Calu3 (cell line): ENCODE data around the gene SLC26A8. TPM values are rescaled to one million over a fixed set of nuclear protein-coding genes. Genes with fewer than 3 reads are reported as not detected.

Source experiments
- BruUV-seq: library from RNA; stranded (reverse); fragments of 400-500 nt; replicated peaks from 2 replicates; lab custom pipeline; 2021; lab: Mats Ljungman, UMichigan
- CTCF ChIA-PET: fragments of 300-600 bp; sonication (Branson Sonifier 250); formaldehyde crosslinking; loops from one replicate; lab custom pipeline; 2022; ENCODE audit warnings: antibody characterized with exemption; lab: Charles Lee
- DNase-seq: peaks from one replicate; pipeline ENCODE4 v3.0.0; 2022
- H3K27ac Mint-ChIP-seq: one replicate; pipeline ENCODE4 v1.8.0; 2022; ENCODE audit warnings: mixed read lengths; ENCODE audit not compliant: unreplicated experiment
- H3K27me3 Mint-ChIP-seq: one replicate; pipeline ENCODE4 v1.8.0; 2022; ENCODE audit warnings: mixed read lengths; ENCODE audit not compliant: unreplicated experiment
- H3K36me3 Mint-ChIP-seq: one replicate; pipeline ENCODE4 v1.8.0; 2022; ENCODE audit warnings: mild to moderate bottlenecking, moderate library complexity, mixed read lengths; ENCODE audit not compliant: insufficient read depth, unreplicated experiment
- H3K4me1 Mint-ChIP-seq: one replicate; pipeline ENCODE4 v1.8.0; 2022; ENCODE audit warnings: mild to moderate bottlenecking, low read depth, mixed read lengths; ENCODE audit not compliant: unreplicated experiment
- H3K4me3 Mint-ChIP-seq: one replicate; pipeline ENCODE4 v1.8.0; 2022; ENCODE audit warnings: mild to moderate bottlenecking, low read depth, moderate library complexity, mixed read lengths; ENCODE audit not compliant: unreplicated experiment
- H3K9me3 Mint-ChIP-seq: one replicate; pipeline ENCODE4 v1.8.0; 2022; ENCODE audit warnings: low read depth, mixed read lengths; ENCODE audit not compliant: unreplicated experiment
- intact Hi-C: fragments of 100-400 bp; cut with micrococcal nuclease; formaldehyde crosslinking; loops from one replicate; pipeline ENCODE4 v1.10.0; 2022; ENCODE audit not compliant: unreplicated experiment
- total RNA-seq: library from RNA; stranded (reverse); gene quantifications from 2 replicates; pipeline ENCODE4 v1.2.3, GENCODE V29; 2022
- TF ChIP-seq, protein P1 (sequence below): fragments of 200-600 bp; IDR thresholded peaks from one replicate; pipeline ENCODE4 v1.8.0; 2022; ENCODE audit warnings: antibody characterized with exemption; ENCODE audit not compliant: unreplicated experiment

Gene SLC26A8
- total RNA-seq, 1 experiment from 2014 or later, result not detected

DNA sequence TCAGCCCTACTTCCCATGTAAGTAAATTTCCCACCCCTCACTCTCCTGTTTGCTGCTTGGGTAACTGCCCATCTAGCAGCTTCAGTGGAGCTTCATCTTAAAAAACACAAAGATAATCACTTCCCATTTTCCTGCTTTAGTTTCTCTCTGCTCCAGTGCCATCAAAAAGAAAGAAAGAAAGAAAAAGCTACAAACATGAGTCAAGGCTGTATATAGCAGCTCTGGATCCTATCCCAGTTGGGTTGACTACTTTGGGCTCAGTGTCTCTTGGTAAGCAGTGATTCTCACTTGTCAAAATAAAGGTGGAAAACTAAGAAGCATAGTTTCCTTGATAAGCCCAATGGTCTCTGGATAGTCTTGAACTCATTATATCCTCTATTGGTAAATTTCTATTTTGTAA, 54.8 kb downstream of the SLC26A8 start:
- BruUV-seq, result no TSS peak
- intact Hi-C loops, result loop anchor here (5.0 kb wide), 1 partner anchor 128 kb away; no protein-coding TSS in a partner anchor

GRCh38 chr6:35968821-35969220, 55.6 kb downstream of the SLC26A8 start:
- H3K27me3 Mint-ChIP-seq, result no peaks in the 10 kb centered on the region
- CTCF ChIA-PET, result no interaction called here
- H3K27ac Mint-ChIP-seq, result no peak overlapping the region
- DNase-seq, result no peak
- intact Hi-C loops, result no loop called here
- no TSS peak for BruUV-seq
- H3K36me3 Mint-ChIP-seq, result peaks cover 8% of the 10 kb centered on the region
- H3K4me1 Mint-ChIP-seq, result peaks cover 44% of the 10 kb centered on the region
- no peaks in the 10 kb centered on the region for H3K9me3 Mint-ChIP-seq
- TF ChIP-seq, protein P1, sequence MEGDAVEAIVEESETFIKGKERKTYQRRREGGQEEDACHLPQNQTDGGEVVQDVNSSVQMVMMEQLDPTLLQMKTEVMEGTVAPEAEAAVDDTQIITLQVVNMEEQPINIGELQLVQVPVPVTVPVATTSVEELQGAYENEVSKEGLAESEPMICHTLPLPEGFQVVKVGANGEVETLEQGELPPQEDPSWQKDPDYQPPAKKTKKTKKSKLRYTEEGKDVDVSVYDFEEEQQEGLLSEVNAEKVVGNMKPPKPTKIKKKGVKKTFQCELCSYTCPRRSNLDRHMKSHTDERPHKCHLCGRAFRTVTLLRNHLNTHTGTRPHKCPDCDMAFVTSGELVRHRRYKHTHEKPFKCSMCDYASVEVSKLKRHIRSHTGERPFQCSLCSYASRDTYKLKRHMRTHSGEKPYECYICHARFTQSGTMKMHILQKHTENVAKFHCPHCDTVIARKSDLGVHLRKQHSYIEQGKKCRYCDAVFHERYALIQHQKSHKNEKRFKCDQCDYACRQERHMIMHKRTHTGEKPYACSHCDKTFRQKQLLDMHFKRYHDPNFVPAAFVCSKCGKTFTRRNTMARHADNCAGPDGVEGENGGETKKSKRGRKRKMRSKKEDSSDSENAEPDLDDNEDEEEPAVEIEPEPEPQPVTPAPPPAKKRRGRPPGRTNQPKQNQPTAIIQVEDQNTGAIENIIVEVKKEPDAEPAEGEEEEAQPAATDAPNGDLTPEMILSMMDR, result no peak
- H3K4me3 Mint-ChIP-seq, result no peak overlapping the region

More for the DNA sequence above, 54.8 kb downstream of the SLC26A8 start:
- CTCF ChIA-PET, result interaction anchor here (0.9 to 1.3 kb wide), 2 partner anchors 12 to 58 kb away, joined by 3 read pairs; partner anchors contain the start of gene MAPK14
- H3K4me1 Mint-ChIP-seq, result peaks cover 47% of the 10 kb centered on the region
- H3K27ac Mint-ChIP-seq, result no peak overlapping the region
- TF ChIP-seq, protein P1, result no peak
- H3K27me3 Mint-ChIP-seq, result no peaks in the 10 kb centered on the region
- no peaks in the 10 kb centered on the region for H3K9me3 Mint-ChIP-seq
- peaks cover 8% of the 10 kb centered on the region for H3K36me3 Mint-ChIP-seq
- no peak overlapping the region for H3K4me3 Mint-ChIP-seq
- DNase-seq, result no peak

GRCh38 chr6:35967076-35967774, 57.2 kb downstream of the SLC26A8 start:
- CTCF ChIA-PET, result interaction anchor here (0.5 to 1.6 kb wide), 4 partner anchors 26 to 426 kb away, joined by 3 to 5 read pairs (median 4); no protein-coding TSS in a partner anchor
- TF ChIP-seq, protein P1, result no peak
- H3K36me3 Mint-ChIP-seq, result peaks cover 4% of the 10 kb centered on the region
- H3K9me3 Mint-ChIP-seq, result no peaks in the 10 kb centered on the region
- intact Hi-C loops, result no loop called here
- H3K27ac Mint-ChIP-seq, result peak overlapping the region; percentile 71
- no TSS peak for BruUV-seq
- H3K4me3 Mint-ChIP-seq, result no peak overlapping the region
- no peaks in the 10 kb centered on the region for H3K27me3 Mint-ChIP-seq
- H3K4me1 Mint-ChIP-seq, result peaks cover 44% of the 10 kb centered on the region
- DNase-seq, result peak; percentile 20

DNA sequence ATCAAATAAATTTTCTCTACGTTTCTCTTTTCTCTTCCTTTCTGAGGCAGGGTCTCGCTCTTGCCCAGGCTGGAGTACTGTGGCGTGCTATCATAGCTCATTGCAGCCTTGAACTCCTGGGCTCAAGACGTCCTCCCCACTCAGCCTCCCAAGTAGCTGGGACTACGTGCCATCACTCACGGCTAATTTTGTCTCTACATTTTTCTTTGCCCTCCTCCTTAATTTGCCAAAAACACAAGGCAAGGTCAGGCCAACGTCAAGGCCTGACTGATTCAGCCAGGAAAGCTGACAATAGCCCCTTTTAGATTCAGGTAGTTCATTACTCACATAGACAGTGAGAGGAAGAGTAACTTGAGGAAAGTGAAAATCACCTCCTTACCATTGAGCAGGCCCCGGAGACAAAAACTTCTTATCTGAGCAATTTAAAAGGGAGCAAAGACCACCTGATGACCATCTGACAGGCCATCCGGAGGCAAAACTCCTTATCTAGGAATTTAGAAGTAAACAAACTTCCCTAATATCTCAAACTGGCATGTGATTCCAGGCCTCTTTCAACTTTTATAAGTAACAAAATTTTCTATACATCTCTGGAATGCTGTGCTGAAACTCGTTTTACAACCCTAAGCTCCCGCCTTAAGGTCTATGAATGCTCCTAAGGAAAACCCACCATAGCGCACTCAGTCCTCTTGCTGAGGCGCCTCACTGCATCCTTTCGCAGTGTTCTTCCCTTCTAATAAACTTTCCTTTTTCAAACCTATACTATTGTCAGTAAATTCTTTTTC, 61.5 kb downstream of the SLC26A8 start:
- no peaks in the 10 kb centered on the region for H3K9me3 Mint-ChIP-seq
- CTCF ChIA-PET, result no interaction called here
- peak overlapping the region; percentile 6 for H3K27ac Mint-ChIP-seq
- TF ChIP-seq, protein P1, result no peak
- H3K27me3 Mint-ChIP-seq, result no peaks in the 10 kb centered on the region
- intact Hi-C loops, result no loop called here
- peaks cover 4% of the 10 kb centered on the region for H3K36me3 Mint-ChIP-seq
- peaks cover 40% of the 10 kb centered on the region for H3K4me1 Mint-ChIP-seq
- no TSS peak for BruUV-seq
- H3K4me3 Mint-ChIP-seq, result no peak overlapping the region
- DNase-seq, result no peak
